NOMO-1 treated with dmso at 0.1 percent for 144 hours (cell line): ENCODE results near the gene BACE1-AS.
"Not testable (repeated sequence)": the region's sequence is repeated elsewhere in the genome, so short reads cannot be mapped to it uniquely, and the experiment has no call there.

Experiments
- DNase-seq: peaks from one replicate; lab custom pipeline; 2025; ENCODE audit not compliant: unreplicated experiment; lab: John Stamatoyannopoulos, UW

The BACE1-AS gene

DNA sequence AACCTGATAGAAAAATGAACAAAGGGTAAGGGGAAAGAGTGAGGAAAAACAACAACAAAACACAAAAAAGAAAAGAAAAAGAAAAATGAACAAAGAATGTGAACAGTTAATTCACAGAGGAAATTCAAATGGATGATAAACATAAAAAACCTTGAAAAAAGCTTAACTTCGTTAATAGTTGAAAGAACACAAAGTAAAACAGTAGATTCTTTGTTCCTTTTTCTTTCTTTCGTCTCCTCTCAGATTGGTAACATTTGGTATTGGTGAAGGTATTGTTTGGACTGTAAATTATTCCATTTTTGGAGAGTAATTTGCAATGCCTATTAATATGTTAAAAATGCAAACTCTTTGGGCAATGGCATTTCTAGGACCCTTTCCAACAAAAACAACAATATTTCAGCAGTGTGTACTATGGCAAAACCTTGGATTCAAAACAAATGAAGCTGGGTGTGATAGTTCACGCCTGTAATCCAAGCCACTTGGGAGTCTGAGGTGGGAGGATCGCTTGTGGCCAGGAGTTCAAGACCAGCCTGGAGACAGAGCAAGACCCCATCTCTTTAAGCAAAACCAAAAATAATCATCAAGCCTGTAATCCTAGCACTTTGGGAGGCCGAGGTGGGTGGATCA, 28.2 kb downstream of the BACE1-AS start:
- DNase-seq = no peak

DNA sequence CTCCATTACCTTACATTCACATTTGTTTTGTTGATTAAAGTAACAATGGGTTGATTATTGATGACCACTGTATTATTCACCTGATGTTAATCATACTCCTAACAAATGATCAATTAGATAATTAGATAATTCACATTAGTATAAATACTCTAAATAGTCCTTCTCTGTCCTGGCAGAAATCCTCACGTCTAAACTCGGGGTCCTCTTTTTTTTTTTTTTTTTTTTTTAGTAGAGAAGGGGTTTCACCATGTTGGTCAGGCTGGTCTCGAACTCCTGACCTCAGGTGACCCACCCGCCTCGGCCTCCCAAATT, 36.1 kb downstream of the BACE1-AS start:
- not testable (repeated sequence) for DNase-seq

DNA sequence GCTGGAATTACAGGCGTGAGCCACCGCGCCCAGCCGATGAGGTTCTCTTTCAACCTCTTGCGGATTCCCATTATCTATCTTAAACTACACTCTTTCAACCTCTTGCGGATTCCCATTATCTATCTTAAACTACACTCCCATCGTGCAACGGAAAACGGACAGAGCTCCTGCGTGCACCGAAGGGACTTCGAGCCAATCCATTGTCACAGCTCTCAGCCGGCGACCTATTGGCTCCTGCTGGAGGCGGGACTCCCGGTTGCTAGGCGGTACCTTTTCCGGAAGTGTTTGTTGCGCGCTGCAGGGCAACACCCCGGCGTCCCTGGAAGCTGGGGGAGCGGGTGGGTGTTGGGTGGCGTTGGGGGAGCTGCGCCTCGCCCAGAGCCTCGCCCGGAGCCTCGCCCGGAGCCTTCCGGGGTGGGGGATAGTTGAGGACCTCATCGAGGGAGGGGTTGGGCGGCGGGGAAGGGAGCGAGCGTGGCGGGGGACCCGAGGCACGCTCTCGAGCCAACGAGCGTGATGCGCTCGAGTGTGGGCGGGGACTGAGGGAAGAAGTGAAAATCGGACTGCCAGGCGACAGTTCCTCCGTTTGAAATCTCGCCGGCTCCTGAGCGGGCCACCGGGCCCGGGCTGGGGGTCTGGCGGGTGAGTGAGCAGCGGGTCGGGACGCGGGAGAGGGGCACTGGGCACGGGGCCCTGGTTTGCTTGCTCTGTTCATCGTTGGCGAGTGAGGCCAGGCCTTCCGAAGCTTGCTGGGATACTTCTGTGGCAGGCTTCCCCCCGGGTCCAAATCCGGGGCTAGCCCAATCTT, 36.6 kb downstream of the BACE1-AS start, which contains the start of gene CEP164:
Gene CEP164, plus strand, starts transcription at position 288 of the 808 bp plus-strand sequence. CDS start 10,733 bp downstream, outside the sequence.
- DNase-seq = peak; percentile 91

- DNase-seq = no peak
Observed at GRCh38 chr11:117328375-117329010, 37.3 kb downstream of the BACE1-AS start.

DNA sequence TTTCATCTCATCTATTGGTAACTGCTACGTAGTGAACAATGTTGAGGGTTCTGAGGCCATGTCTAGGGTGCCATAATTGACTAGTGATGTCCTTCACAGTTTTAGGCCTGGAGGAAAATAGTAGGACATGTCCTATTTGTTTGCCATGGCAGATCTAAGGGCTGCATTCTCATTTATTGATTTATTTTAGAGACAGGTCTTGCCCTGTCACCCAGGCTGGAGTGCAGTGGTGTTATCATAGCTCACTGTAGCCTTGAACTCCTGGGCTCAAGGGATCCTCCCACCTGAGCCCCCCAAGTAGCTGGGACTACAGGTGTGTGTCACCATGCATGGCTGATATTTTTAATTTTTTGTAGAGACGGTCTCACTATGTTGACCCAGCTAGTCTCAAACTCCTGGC, 41.7 kb downstream of the BACE1-AS start:
- DNase-seq = no peak

- DNase-seq = no peak
Observed at GRCh38 chr11:117333917-117334316, 42.8 kb downstream of the BACE1-AS start.

- DNase-seq = no peak
Observed at GRCh38 chr11:117334896-117335295, 43.8 kb downstream of the BACE1-AS start.

- no peak for DNase-seq
Observed at GRCh38 chr11:117335399-117335798, 44.3 kb downstream of the BACE1-AS start.

DNA sequence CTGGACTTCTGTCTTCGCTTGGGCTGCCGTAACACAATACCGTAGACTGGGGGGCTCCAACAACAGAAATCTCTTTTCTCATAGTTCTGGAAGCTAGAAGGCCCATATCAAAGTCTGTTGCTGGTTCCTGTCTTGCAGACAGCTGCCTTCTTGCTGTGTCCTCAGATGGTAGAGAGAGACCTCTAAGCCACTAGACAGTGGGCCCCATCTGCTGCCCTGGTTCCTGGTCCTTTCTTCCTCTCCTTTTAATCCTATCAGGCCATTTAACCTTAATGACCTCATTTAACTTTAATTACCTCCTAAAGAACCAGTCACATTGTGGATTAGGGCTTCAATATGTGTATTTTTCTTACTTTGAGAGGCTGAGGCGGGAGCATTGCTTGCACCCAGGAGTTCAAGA, 45.9 kb downstream of the BACE1-AS start:
- DNase-seq = no peak
